SHP77 treated with DMSO at 0.1 percent for 48 hours (cell line): ENCODE measurements around the gene BMP15.

Experiments used
- DNase-seq: peaks from one replicate; lab custom pipeline; 2025; lab: John Stamatoyannopoulos, UW

Gene BMP15

GRCh38 chrX:50910685-50911176 is at the start of gene BMP15:
TSS of gene BMP15 (plus strand) at chrX:50910735. CDS start at chrX:50910784, 49 bp downstream.
- DNase-seq = no peak

- no peak for DNase-seq
Observed at GRCh38 chrX:50863471-50863870, 47.1 kb upstream of the BMP15 start.

GRCh38 chrX:50865311-50865710 is 45.2 kb upstream of the BMP15 start:
- no peak for DNase-seq

GRCh38 chrX:50871922-50872453 is 38.5 kb upstream of the BMP15 start:
- no peak for DNase-seq

- no peak for DNase-seq
Observed at GRCh38 chrX:50874876-50875275, 35.7 kb upstream of the BMP15 start.

GRCh38 chrX:50876551-50876950 is 34.0 kb upstream of the BMP15 start:
- DNase-seq = no peak

GRCh38 chrX:50877310-50877709 is 33.2 kb upstream of the BMP15 start:
- DNase-seq = no peak

GRCh38 chrX:50881028-50881427 is 29.5 kb upstream of the BMP15 start:
- no peak for DNase-seq

GRCh38 chrX:50888884-50889283 is 21.7 kb upstream of the BMP15 start:
- no peak for DNase-seq

- DNase-seq = no peak
Observed at GRCh38 chrX:50889582-50889981, 21.0 kb upstream of the BMP15 start.

- no peak for DNase-seq
Observed at GRCh38 chrX:50893047-50893446, 17.5 kb upstream of the BMP15 start.

- DNase-seq = no peak
Observed at GRCh38 chrX:50893466-50893865, 17.1 kb upstream of the BMP15 start.

GRCh38 chrX:50905334-50905733 is 5.2 kb upstream of the BMP15 start:
- no peak for DNase-seq

GRCh38 chrX:50913520-50913919 is 3.0 kb downstream of the BMP15 start:
- DNase-seq = no peak

- DNase-seq = no peak
Observed at GRCh38 chrX:50920132-50920531, 9.6 kb downstream of the BMP15 start.

- no peak for DNase-seq
Observed at GRCh38 chrX:50927127-50927526, 16.6 kb downstream of the BMP15 start.

- no peak for DNase-seq
Observed at GRCh38 chrX:50941638-50942037, 31.1 kb downstream of the BMP15 start.

- no peak for DNase-seq
Observed at GRCh38 chrX:50942471-50942870, 31.9 kb downstream of the BMP15 start.

GRCh38 chrX:50952406-50952805 is 41.9 kb downstream of the BMP15 start:
- no peak for DNase-seq

- DNase-seq = no peak
Observed at GRCh38 chrX:50953832-50954231, 43.3 kb downstream of the BMP15 start.

- DNase-seq = no peak
Observed at GRCh38 chrX:50962156-50962555, 51.6 kb downstream of the BMP15 start.

GRCh38 chrX:50963842-50964241 is 53.3 kb downstream of the BMP15 start:
- no peak for DNase-seq
